ENCODE data around the gene MMP19.
"Not testable (repeated sequence)": the region's sequence is repeated elsewhere in the genome, so short reads cannot be mapped to it uniquely, and the experiment has no call there.

Gene MMP19, protein sequence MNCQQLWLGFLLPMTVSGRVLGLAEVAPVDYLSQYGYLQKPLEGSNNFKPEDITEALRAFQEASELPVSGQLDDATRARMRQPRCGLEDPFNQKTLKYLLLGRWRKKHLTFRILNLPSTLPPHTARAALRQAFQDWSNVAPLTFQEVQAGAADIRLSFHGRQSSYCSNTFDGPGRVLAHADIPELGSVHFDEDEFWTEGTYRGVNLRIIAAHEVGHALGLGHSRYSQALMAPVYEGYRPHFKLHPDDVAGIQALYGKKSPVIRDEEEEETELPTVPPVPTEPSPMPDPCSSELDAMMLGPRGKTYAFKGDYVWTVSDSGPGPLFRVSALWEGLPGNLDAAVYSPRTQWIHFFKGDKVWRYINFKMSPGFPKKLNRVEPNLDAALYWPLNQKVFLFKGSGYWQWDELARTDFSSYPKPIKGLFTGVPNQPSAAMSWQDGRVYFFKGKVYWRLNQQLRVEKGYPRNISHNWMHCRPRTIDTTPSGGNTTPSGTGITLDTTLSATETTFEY

DNA sequence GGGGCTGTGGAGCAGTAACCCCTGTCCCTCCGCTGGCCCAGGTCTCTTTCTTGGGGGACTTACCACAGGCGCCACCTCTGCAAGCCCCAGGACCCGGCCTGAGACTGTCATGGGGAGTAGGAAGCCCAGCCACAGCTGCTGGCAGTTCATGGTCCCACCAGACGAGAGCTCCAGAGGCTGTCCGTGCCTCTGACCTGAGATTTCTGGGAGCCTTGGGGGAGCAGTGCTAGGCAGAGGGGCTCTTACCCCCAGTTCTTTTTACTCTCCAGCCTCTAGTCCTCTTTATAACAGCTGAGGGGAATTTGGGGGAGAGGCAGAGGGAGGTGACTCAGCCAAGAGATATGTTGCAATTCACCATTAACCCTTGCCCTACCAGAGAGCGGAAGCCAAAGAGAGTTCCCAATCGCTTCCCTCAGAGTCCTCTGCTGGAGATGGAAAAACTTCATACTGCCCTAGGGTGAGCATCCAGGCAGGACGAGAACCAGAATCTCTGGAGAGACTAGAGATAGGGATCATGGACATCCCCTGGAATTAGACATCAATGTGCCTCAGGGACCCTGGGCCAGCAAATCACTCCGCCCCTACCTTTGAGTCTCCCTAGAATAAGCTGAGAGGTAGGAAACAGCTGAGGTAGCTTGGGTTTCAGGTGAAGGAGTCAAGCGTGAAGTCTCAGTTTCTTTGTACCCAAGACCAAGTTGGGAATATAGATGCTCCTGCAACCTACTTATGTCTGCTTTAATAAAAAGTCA, at the start of gene MMP19:
Gene MMP19 (minus strand): TSS at position 256 of the 749 bp plus-strand sequence. CDS start 106 bp downstream, at position 150.
- no peak for DNase-seq (ENCODE audit: low read depth)

DNA sequence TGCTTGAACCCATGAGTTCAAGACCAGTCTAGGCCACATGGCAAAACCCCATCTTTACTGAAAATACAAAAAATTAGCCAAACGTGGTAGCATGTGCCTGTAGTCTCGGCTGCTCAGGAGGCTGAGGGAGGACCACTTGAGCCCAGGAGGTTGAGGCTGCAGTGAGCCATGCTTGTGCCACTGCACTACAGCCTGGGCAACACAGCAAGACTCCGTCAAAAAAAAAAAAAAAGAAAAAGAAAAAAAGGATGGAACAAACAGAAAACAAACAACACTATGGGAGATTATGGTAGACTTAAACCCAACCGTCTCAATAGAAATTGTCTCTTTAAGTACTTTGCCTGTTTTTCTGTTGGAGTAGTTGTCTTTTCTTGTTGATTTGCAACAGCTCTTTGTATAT, 48.6 kb upstream of the MMP19 start:
- DNase-seq (ENCODE audit: low read depth): no peak

DNA sequence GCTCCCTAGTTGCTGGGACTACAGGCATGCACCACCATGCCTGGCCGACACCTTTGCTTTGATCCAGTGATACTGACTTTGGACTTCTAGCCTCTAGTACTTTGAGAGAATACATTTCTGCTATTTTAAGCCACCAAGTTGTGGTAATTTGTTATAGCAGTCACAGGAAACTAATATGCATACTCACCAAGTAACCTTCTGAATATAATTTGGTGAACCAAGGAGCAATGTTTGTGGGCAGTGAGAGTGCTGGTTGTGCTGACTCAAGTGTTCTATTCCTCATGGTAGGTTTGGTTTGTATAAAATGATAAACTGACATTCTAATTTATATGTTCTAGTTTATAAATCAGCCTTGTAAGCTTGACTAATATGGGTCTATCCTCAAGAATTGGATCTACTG, 42.4 kb upstream of the MMP19 start:
- no peak for DNase-seq (ENCODE audit: low read depth)

DNA sequence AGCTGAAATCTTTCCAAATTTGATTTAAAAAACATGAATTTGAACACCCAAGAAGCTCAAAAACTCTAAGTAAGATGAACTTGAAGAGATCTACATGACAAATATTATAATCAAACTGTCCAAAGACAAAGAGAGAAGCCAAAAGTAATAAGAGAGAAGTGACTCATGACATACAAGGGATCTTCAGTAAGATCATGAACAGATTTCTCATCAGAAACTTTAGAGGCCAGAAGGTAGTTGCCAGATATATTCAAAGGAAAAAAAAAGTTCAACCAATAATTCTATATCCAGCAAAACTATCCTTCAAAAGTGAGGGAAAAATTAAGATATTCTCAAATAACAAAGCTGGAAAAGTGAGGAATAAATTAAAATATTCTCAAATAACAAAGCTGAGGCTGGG, 35.1 kb upstream of the MMP19 start:
- no peak for DNase-seq (ENCODE audit: low read depth)

DNA sequence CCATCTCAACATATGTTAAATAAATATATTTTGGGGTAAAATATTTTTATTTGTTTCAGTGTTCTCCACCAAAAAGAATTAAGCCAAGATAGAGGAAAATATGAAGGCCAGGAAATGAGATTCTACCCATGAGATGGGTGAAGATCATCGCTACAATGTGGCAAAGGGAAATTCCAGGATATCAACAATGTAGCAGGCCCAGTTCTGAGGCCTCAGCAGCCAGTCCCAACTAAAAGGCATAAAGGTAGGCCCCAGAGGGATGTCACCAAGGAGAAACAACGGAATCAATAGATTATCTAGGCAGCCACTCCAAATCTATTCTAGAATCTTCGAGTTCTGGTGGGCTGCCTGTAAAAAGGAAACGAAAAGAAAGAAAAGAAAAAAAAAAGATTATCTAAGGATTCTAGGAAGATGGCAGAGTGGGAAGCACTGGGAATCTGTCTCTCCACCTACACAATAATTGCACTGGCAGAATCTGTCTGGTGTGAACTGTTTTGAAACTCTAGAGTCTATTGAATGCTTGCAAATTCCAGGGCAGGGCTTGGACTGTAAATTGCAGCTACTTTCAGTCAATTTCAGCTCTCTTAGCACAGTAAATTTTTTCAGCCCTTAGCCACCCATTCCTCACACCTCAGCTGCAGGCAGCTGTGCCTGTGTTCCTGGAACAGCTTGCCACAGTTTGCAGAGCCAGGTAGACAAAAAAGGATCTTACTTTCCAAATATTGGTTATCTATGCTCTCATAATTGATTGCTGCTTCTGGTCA, 33.1 kb upstream of the MMP19 start:
- no peak for DNase-seq (ENCODE audit: low read depth)

DNA sequence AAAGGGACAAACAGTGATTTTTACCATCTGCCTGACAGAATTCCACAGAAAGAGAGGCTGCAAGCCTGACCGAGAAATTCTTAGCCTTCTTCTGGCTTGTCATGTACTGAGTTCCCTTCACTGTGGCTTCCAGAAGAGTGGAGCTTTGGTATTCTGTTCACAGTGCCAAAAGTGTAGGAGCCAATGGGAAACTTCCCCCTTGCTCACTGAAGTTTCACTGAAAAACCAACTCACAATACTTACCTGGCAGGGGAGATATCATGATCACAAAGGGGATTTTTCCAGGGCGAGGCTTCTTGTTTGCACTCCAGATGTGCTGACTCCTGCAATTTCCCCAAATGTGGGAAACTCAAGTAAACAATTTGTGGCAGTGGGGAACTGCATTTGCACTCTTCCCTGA, 31.7 kb upstream of the MMP19 start:
- no peak for DNase-seq (ENCODE audit: low read depth)

DNA sequence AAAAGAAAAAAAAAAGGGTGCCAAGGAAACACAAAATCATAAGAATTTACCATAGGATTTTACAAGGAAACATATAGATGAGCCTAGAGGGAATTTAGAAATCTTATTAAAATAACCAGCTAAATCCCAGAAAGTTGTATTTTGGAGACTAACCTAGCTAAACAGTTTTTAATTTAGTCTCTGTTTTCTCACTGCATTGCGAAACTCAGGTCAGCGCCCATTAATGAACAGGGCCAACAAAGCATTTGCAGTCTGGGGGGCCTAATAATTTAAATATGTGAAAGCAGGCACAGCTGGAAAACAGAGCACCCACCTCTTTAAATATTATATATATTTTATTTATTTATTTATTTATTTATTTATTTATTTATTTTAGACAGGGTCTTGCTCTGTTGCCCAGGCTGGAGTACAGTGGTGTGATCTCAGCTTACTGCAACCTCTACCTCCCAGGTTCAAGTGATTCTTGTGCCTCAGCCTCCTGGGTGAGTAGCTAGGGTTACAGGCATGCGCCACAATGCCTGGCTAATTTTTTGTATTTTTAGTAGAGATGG, 23.8 kb upstream of the MMP19 start:
- DNase-seq (ENCODE audit: low read depth): not testable (repeated sequence)

DNA sequence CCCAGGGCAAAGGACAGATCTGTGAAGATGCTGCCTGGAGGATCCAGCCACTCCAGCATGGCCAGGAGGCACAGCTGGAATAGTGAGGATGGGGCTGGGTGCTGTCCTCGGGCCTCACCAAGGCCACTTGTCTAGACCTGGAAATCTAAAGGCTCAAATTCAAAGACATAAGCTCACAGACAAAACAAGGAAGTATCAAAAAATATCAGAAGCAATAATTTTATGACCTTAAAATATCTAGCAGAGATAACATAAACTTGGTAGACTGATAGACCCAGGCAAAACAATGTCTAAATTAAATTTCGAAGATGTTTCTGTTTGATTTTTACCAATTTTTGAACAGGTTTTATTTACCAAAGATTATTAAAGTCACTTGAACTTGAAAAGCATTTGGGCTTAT, 22.6 kb upstream of the MMP19 start:
- DNase-seq (ENCODE audit: low read depth): no peak

DNA sequence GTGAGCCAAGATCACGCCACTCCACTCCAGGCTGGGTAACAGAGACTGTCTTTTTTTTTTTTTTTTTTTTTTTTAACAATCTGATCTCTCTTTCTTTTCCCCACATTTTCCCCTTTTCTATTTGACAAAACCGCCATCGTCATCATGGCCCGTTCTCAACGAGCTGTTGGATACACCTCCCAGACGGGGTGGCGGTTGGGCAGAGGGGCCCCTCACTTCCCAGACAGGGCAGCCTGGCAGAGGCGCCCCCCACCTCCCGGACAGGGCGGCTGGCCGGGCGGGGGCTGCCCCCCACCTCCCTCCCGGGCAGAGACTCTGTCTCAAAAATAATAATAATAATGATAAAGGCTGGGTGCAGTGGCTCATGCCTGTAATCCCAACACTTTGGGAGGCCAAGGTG, 20.2 kb upstream of the MMP19 start:
- not testable (repeated sequence) for DNase-seq (ENCODE audit: low read depth)

DNA sequence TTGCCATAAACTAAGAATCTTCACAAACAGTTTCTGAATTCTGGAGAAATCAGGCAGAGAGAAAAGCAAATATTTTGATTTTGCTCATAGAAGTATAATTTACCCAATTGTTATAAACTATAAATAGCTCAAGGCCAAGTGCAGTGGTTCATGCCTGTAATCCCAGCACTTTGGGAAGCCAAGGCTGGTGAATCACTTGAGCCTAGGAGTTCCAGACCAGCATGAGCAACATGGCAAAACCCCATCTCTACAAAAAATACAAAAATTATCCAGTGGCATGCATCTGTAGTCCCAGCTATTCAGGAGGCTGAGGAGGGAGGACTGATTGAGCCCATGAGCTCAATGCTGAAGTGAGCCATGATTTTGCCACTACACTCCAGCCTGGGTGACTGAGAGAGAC, 19.6 kb upstream of the MMP19 start:
- no peak for DNase-seq (ENCODE audit: low read depth)

DNA sequence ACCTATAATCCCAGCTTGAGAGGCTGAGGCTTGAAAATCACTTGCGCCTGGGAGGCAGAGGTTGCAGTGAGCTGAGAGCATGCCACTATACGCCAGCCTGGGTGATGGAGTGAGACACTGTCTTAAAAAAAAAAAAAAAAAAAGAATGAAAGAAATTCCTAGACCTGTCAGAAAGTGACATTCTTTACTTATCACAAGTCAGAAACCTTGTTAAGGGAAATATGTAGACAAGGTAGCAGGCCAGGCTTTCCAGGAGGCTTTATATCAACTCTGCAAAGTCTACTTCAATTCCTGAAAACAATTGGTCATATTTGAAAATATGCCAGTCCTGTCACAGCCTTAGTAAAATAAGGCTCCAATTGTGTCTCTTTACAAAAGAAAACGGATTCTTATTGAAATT, 19.1 kb upstream of the MMP19 start:
- no peak for DNase-seq (ENCODE audit: low read depth)

DNA sequence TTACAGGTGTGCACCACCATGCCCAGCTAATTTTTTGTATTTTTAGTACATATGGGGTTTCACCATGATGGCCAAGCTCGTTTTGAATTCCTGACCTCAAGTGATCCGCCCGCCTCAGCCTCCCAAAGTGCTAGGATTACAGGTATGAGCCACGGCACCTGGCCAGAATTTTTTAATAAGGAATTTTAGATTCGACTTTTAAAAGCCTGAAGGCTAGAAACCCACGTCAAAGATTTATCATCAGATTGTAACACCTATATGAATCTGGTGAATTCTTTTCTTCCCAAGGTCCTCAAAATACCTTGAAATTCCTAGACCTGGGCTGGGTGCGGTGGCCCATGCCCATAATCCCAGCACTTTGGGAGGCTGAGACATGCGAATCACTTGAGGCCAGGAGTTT, 18.7 kb upstream of the MMP19 start:
- no peak for DNase-seq (ENCODE audit: low read depth)

DNA sequence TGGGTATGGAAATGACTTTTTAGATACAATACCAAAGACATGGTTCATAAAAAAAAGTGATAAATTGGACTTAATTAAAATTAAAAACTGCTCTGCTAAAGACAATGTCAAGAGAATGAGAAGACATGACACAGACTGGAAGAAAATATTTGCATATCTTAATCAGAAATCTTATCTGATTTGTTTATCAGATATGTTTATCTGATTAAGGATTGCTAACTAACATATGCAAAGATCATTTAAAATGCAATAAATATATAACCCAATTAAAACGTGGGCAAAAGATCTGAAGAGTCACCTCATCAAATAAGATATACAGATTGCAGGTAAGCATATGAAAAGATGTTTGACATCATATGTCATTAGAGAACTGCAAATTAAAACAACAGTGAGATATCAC, 10.0 kb upstream of the MMP19 start:
- DNase-seq (ENCODE audit: low read depth): no peak

DNA sequence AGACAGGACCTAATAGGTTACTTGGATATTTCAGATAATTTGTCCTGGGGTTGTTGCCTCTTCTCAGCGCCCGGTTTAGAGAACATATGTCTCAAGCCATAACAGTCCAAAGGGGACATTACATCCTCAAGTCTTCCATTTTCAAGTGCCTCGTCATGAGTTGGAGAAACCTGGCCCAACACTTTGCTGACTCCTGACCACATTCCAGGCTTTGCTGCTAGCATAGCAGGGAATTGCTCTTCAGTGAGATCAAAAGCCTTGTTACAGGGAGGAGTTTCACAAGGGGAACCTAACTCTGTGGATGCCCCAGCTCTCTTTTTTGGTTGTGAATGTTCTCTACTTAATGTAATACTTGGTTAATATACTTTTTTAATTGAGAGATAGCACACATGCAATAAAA, 8.2 kb upstream of the MMP19 start:
- DNase-seq (ENCODE audit: low read depth): no peak

DNA sequence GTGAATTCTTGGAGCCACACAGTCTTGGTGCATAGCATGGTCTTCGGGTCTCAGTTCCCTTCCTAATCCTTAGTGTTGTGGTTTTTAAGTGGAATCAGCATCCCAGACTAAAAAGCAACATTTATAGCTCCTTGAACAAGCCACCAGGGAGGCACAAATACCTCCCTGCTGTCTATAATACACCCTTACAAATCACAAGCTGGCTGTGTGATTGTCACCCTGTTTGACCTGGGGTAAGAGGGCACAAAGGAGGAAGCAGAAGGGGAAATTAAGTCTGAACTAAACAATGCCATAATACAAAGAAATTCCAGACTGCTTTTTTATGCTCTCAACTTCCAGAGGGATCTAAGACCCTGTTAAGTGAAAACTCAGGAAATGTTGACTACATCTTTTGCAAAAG, 7.7 kb upstream of the MMP19 start:
- no peak for DNase-seq (ENCODE audit: low read depth)

DNA sequence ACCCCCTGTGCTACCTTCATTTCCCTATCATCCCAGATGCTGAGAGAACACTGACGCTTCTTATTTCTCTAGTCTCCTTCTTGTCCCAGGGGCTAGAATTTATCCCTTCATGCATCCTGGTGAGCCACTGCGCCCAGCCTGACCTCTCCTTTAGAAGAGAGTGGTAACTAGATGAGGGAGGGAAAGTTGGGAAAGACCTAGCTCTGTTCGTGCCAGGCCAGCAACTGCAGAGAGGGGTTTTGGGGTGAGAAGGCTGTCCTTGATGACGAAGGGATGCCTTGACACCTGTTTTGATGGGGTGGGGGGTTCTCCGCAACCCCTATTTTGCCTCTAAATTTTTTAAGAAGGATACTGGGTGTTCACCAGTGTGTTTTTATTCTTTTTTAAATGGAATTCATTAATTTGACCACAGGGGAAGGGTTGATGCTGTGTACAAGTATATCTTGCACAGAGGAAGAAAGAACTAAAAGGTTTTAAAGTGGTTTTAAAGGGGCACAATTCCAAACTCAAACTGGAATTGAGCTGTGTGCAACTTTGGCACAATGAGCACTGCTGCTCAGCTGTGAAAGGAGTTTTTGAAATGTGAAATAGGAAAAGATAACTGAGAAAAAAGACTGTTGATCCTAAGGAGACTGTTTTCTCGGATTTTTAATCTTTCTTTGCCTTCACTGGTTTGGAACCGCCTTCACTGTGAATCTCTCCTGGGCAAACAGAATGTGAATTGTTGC, 7.0 kb upstream of the MMP19 start:
- no peak for DNase-seq (ENCODE audit: low read depth)

DNA sequence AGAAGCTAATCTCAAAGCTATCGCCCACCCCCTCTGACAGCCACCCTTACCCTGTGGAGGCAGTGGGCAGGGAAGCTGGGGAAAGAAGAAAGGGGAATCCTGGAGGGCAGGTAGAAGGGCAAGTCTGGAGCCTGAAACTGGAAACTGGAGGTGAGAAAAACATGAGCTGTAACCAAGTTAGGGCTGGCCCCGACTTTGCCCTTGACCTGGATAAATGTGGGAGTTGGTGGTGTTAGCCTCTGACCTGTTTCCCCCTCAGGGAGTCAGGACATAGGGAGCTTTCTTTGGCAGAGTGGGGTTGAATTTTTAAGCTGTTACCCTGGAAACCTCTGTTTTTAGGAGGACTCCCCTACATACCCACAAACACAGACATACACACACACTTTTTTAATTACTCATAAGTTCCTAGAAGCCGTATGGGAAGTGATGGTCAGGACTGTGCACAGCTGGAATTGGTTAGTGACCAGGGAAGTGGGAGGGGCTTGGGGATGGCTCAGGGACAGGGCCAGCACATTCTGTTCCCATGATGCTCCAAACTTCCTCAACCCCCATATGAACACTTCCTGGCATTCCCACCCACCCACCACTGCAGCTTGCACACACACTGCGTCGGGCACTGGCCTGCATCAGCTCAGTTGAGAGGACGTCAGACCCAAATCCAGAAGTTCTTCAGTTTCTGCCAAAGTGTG, 5.0 kb upstream of the MMP19 start:
- DNase-seq (ENCODE audit: low read depth): no peak

DNA sequence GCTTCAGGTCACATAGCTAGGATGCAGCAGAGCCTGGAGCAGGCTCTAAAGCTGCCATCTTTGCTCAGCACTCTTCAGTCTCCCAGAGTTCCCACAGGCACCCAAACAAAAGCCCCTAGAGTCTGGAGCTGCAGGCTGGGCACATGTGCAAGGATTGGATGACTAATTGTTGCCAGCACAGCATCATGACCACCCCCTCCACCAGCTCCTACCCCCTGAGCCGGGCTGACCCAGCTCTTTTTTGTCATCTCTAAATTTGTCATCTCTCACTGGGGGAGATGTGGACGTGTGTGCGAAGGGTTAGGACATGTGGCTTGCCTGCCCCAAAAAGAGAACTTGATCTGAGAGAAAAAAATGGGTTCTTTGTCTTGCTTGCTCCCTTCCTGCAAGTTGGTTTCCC, 4.3 kb upstream of the MMP19 start:
- no peak for DNase-seq (ENCODE audit: low read depth)

DNA sequence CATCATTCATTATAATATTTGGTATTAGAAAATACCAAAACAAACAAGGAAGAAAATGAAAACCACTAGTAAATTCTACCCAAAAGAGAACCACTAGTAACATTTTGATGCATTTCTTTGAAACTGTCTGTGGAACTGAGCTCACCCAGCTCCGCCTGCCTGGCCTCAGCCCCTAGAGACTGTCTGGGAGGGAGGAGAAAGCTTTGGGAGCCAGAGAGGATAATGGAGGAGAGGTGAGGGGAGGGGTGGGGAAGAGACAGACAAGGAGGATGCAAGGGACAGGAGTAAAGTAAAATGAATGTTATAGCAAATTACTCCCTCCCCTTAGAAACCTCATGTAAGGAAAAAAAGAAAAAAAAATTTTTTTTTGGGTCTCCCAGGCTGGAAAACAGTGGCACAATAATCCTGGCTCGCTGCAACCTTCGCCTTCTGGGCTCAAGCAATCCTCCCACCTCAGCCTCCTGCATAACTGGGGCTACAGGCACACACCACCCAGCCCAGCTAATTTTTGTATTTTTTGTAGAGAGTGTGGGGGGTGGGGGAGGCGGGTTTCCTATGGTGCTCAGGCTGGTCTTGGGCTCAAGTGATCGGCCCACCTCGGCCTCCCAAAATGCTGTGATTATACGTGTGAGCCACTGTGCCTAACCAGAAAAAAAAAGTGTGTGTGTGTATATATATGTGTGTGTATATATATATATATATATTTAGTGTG, 3.2 kb upstream of the MMP19 start:
- no peak for DNase-seq (ENCODE audit: low read depth)

DNA sequence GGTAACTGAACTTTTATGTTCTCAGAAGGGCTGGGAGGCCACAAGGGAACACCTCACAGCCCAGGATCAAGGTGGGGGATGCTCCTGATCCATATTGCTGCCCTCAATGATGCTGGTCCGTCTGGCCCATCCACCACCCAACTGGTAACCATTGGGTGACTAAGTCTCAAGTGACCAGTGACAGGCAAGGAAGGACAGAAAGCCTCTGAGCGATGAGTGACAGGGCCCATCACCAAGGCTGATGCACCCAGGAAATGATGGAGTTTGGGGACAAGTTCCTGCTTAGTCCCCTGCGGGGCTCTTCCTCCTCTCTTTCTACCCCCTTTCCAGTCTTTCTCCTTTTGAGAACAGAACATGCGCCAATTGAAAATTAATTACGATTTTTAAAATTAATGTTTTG, 2.6 kb upstream of the MMP19 start:
- DNase-seq (ENCODE audit: low read depth): no peak
